NCI-H2081 (cell line): ENCODE measurements around the gene COX7A2.

Experiments used
- DNase-seq, 2 experiments: peaks; one replicate each; lab custom pipeline; 2025; lab: John Stamatoyannopoulos, UW

Gene COX7A2

GRCh38 chr6:75220357-75220756, 23.2 kb downstream of the COX7A2 start:
- no peak for DNase-seq

DNA sequence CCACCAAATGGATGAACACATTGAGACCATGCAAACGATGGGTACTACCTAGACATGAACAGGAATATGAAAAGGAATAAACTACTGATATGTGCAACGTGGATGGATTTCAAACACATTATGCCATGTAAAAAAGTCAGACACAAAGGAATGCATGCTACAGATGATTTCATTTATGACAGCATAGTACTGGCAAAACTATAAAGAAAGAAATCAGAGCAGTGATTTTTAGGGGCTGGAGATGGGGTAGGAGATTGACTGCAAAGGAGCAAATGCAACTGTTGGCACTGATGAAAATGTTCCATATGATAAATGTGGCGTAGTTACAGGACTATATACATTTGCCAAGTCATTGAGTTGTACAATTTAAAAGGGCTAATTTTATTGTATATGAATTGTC, 24.3 kb downstream of the COX7A2 start:
- DNase-seq, result no peak

- no peak for DNase-seq
These were observed 26.4 kb downstream of the COX7A2 start for GRCh38 chr6:75217193-75217592.

DNA sequence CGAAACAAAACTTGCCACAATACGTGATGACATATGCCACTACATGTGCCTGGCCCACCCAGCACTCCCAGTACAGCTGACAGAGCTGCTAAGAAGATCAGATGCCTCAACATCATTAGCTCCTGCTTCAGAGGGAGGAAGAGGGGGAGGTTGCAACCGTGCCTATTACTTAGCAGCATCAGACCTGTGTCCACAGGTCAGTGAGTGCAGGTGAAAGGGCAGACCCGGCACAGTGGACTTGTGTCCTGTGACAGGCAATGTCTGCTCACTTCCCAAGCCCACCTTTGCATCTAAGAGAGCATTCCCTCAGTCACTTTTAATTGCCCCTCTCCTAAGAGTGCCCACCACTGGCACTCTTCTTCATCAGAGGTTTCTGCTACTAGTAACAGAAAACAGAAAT, 28.3 kb downstream of the COX7A2 start:
- no peak for DNase-seq

DNA sequence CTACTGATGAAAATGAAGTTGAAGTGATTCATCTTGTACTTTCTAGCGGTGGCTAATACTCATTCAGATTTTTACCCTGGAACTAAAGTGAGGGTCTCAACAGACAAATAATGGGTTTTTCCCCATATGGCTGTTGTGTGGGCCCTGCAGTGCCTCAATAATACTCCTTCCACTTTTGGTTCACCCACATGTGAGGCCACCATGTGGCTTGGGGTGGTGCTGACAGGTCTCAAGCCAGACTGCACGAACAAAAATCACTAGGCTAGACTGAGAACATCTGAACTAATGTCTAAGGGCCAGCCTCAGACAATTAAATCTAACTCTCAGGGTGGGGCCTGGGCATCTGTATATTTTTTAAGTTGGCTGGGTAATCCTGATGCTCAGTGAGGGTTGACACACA, 29.9 kb downstream of the COX7A2 start:
- no peak for DNase-seq

DNA sequence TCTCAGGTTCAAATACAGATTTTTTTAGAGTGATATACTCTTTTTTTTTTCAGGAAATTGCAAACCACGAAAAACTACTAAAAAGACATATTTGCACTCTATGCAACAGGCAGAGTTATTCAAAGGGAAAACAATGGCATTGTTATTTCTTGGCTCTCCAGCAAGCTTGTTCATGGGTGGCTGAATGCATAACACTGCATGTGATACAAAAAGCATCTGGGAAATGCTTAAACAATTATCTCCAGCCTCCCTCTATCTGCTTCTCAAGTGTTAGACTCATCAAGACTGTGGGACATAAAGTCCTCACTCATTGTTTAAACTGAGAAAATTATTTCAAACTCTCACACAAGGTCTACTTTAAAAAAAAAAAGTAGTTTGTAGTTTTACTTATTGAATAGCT, 30.5 kb downstream of the COX7A2 start:
- DNase-seq, result no peak

DNA sequence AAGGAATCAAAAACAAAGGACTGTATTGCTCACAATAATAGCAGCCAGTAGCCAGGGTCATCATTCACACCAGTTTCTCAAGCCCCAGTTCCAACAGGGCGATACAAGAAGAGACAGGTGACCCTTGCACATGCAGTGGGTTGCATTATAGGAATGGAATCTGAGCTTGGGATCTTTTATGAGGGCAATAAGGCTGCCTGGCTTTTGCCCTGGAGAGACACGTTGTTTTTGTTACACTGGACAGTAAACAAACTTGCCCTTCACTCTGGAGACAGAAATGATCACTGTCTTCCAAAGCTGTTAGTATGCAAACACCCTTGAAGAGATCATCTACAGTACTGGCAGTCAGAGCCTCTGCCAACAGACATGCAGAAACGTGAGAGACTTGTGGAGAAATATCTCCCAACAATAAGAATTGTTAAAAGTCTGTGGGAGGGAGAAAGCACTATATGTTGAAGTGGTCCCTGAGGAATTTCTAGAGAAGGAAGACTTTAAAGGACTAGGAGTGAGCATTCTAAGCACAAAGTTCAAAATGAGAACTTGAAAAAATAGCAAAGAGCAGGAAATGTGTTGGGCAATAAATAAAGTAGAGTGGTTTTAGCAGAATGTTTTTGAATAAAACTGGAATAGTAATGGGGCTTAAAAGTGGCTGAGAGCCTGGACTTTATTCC, 31.5 kb downstream of the COX7A2 start:
- no peak for DNase-seq

- peak; percentile 49 to 56 for DNase-seq
These were observed 32.5 kb downstream of the COX7A2 start for GRCh38 chr6:75210885-75211739.

- DNase-seq, result no peak
These were observed 34.3 kb downstream of the COX7A2 start for GRCh38 chr6:75209184-75209723.

DNA sequence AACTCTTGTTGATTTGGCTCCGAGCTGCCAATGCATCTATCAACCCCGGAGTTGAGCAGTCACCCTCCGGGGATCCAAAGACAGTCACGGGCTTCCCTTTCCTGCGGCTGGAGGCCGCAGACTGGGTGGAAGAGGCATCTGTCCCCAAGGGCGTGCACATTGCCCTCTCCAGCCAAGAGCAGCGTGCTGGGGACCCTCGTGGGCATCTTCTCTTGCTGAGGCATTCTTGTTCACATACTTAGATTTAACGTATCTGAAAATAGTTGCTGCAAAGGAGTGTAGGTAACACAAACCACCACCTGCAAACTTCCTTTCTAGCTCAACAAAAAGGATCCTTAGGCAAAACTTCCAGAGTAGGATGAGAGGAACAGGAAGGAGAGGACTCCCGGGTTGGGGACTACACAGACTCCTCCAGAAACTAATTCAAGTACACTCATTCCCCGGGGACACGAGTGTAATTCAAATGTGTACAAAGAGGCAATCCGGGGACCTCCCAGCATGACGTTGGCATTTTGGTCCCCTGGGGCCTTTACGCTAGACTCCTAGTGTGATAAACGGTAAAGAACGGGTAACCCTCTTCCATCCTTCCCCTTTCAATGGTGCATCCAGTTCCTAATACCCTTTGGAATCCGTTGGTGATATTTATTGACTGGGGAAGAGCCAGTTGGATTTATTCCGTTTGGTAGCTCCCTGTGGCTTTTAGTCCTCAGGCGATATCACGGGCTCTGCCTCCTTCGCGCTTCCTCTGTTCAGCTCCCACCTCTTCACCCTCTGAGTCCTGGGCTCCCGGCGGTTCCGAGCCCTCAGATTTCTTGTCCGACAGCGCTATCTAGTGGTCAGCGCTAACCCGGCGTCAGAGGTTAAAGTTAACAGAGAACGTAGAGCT, 35.1 kb downstream of the COX7A2 start:
- DNase-seq, result peak; percentile 74 to 80

DNA sequence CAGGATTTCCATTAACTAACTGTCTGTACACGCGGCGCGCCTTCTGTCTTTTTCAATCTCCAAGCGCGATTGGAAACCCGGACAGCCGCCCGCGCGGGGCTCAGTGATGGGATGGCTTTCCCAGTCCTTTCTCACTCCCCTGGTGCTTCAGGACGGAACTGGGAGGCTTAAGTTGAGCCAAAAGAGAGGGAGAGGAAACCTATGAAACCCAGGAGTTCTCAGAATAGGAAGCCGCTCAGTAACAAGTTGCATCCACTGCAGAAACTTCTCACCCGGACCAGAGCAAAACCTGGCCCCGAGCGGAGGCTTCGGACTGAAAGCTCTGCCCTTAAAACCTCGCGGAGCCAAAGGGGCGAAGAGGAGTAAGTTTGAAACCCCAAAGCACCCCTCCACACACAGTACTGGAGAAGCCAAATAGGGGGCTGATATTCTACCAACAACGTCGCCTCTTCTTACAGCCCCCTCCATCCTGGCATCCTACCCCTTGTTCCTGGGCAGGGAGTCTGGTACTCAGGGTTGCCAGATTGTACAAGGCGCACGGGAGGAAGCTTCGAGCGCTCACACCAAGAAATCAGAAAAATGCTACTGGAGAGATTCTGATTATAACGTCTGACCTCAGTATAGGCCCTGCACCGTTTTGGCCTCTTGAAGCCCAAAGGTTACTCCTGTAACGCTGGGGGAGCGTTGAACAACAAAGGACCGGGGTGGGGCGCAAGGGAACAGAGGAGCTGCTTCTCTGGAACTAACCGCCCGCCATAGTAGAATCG, 36.8 kb downstream of the COX7A2 start:
- DNase-seq, result no peak

GRCh38 chr6:75205776-75206575, 37.6 kb downstream of the COX7A2 start, which contains the start of gene COL12A1:
Gene COL12A1, minus strand, starts transcription at chr6:75206053. Its CDS starts 3,261 bp downstream, at chr6:75202792.
- DNase-seq, result peak in 1 of 2 experiments; percentile 33

DNA sequence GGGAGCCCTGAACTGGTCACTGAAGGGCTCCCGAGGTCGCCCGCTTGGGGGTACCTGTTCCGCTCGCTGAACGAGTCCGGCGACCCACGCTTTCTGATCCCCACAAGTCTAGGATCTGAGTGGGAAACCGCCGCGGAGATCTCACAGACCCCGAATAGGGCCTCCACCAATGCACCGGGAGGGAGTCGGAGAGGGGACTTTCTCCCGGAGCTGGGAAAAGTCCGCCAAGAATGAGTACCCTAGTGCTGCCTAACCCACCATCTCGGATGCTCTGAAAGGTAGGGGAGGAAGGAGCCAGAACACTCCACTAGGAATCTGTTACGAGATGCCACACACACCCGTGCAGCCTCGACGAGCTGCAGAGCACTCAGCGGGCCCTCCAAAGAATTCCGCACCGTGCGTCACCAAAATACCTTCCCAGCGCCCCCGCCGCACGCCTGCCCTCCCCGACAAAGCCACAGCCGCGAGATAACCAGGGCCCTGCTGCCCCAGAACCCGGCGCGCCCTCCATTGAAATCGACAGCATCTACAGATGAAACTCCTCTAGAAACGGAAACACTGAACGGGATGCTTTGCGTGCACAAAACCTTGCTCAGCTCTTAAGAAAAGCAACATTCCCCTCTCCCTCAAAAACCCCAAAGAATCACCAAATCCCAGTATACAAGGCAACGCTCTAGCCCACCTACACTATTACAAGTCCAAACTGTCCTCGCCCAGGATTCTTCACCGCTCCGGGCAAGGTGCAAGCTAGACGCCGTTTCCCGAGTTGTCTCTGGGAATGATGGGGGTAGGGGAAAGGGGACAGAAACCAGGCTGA, 38.4 kb downstream of the COX7A2 start:
- DNase-seq, result no peak

GRCh38 chr6:75204217-75204958, 39.2 kb downstream of the COX7A2 start:
- peak; percentile 63 to 64 for DNase-seq

DNA sequence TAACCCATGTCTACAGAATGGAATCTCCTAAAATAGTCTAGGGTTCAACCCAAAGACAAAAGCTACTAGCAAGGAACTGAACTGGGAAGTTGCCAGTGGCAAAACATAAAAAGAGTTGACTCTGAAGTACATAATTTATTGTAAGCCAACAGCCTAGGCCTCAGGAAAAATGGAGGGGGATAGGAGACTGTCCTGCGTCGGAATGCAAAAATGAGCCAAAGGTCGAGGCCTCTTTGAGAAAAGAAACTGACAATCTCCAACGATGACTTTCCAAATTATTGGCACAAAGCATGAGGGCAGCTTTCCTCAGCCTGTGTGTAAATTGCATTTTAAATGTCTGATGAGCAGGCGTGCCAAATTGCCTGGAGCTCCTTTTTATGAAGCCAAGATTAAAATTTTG, 39.9 kb downstream of the COX7A2 start:
- DNase-seq, result no peak

DNA sequence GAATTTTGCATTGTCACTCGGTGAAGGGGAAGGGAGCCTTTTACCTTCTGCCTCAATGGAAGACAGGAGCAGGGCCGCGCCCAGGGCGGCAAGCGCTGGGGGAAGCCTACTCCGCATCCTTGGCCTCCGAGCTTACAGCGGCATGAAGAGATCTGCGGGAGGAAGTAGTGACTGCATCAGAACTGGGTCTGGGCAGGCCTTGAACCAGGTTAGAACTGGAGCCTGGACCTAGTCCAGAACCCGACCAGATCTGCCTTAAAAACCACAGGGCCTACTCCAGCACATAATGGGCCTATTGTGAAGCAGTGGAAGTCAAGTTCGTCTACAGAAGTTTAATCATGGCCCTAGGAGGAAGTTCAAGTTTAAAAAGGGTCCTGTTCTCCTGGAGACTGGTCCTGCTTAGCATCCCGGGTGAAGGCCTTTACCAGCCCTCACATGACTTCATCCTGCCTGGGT, 40.9 kb downstream of the COX7A2 start:
- DNase-seq, result no peak

GRCh38 chr6:75201901-75202672, 41.5 kb downstream of the COX7A2 start:
- DNase-seq, result peak; percentile 12 to 66

DNA sequence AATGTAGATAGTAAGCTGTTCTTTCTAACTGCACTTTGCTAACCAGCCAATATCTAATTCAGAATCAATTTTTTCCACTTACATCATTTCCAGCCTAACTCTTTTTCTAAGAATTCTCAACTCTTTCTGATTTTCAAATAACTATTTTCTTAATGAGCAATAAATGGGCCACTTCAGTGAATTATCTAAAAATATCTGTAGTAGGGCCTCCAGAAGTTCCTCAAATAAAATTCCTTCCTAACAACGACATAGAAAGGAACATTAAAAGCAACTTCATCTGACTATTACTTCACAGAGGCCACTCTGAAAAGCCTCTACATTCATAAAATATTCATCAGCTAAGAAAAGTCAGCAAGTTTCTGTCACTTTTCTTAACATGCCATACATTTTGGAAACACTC, 42.6 kb downstream of the COX7A2 start:
- DNase-seq, result no peak
